AG04450 (cell line): ENCODE data around the gene ACE. TPM values are rescaled to one million over a fixed set of nuclear protein-coding genes. Genes with fewer than 3 reads are reported as not detected.

Experiments used
- CTCF ChIA-PET: fragments of 300-600, 350-600 bp; formaldehyde crosslinking; extraction: SDS; loops from one replicate; lab custom pipeline; 2022; ENCODE audit warnings: antibody characterized with exemption, inconsistent platforms; lab: Charles Lee
- POLR2A ChIA-PET: fragments of 350-600 bp; formaldehyde crosslinking; extraction: SDS; loops from one replicate; lab custom pipeline; 2021; ENCODE audit warnings: antibody characterized with exemption, inconsistent platforms; lab: Yijun Ruan, JAX
- DNase-seq: peaks from one replicate; pipeline ENCODE4 v3.0.0-alpha.2; 2011; ENCODE audit warnings: low read depth, low spot score
- H3K27ac ChIP-seq: one replicate; pipeline ENCODE4 v1.5.1; 2012; ENCODE audit warnings: low read depth, low read length, control low read depth
- H3K27me3 ChIP-seq: one replicate; pipeline ENCODE4 v1.6.0; 2012; ENCODE audit warnings: low read length; ENCODE audit not compliant: control insufficient read depth, insufficient read depth
- H3K4me3 ChIP-seq: 2 replicates; pipeline ENCODE4 v1.5.1; 2011; ENCODE audit warnings: mild to moderate bottlenecking, low read depth, low read length, control low read depth
- H3K9me3 ChIP-seq: 2 replicates; pipeline ENCODE4 v1.5.1; 2012; ENCODE audit warnings: low read length; ENCODE audit not compliant: control insufficient read depth, insufficient read depth
- CTCF ChIP-seq: IDR thresholded peaks from 2 replicates; pipeline ENCODE4 v1.5.1; 2011; ENCODE audit warnings: low read depth, low read length, control low read depth, inconsistent platforms
- polyA plus RNA-seq: library from polyadenylated mRNA; depleted of rRNA; stranded (reverse); fragments of >200 nt; gene quantifications from 2 replicates; pipeline ENCODE4 v1.2.3, GENCODE V29; 2011

ACE gene
- polyA plus RNA-seq, 1 experiment = 0.99 TPM

GRCh38 chr17:63436523-63437110 is 40.2 kb upstream of the ACE start:
- POLR2A ChIA-PET = no interaction called here
- CTCF ChIA-PET = interaction anchor here (0.7 to 3.6 kb wide), 3 partner anchors 11 to 175 kb away, joined by 3 to 14 read pairs (median 6); no protein-coding TSS in a partner anchor

GRCh38 chr17:63437287-63438091 is 39.4 kb upstream of the ACE start:
- no peak overlapping the region for H3K27ac ChIP-seq
- H3K9me3 ChIP-seq = peaks cover 10% of the 10 kb centered on the region; the same call in 1 of the 2 replicates
- CTCF ChIA-PET = interaction anchor here (0.9 to 3.6 kb wide), 2 partner anchors 12 to 174 kb away, joined by 3 to 14 read pairs; no protein-coding TSS in a partner anchor
- POLR2A ChIA-PET = interaction anchor here (0.5 kb wide), 1 partner anchor 41 kb away, joined by 3 read pairs; no protein-coding TSS in a partner anchor
- H3K27me3 ChIP-seq = no peaks in the 10 kb centered on the region
- no peak overlapping the region for H3K4me3 ChIP-seq
- no peak for TF ChIP-seq CTCF
- DNase-seq = no peak

More at GRCh38 chr17:63436523-63437110, 40.2 kb upstream of the ACE start:
- Histone ChIP-seq H3K27ac (no peak overlapping the region), H3K9me3 (peaks cover 10% of the 10 kb centered on the region; the same call in 1 of the 2 replicates), H3K27me3 (no peaks in the 10 kb centered on the region), H3K4me3 (no peak overlapping the region)
- TF ChIP-seq CTCF = no peak
- DNase-seq = no peak

- CTCF ChIA-PET = interaction anchor here (1.6 to 3.6 kb wide), 3 partner anchors 13 to 113 kb away, joined by 4 to 14 read pairs (median 11); no protein-coding TSS in a partner anchor
- no peak overlapping the region for H3K27ac ChIP-seq
Measured at GRCh38 chr17:63438092-63439051, 38.5 kb upstream of the ACE start.

GRCh38 chr17:63439687-63440086 is 37.2 kb upstream of the ACE start:
- DNase-seq = no peak
- no peak for TF ChIP-seq CTCF
- no peak overlapping the region for H3K4me3 ChIP-seq
- ChIA-PET POLR2A (interaction anchor here (0.6 to 1.1 kb wide), 3 partner anchors 8 to 413 kb away, joined by 3 to 13 read pairs (median 4); no protein-coding TSS in a partner anchor), CTCF (interaction anchor here (0.5 to 1.8 kb wide), 4 partner anchors 9 to 112 kb away, joined by 3 to 11 read pairs (median 5); no protein-coding TSS in a partner anchor)
- H3K9me3 ChIP-seq = peaks cover 6% of the 10 kb centered on the region; the same call in 1 of the 2 replicates
- no peaks in the 10 kb centered on the region for H3K27me3 ChIP-seq
- no peak overlapping the region for H3K27ac ChIP-seq

More at GRCh38 chr17:63438092-63439051, 38.5 kb upstream of the ACE start:
- Histone ChIP-seq H3K4me3 (no peak overlapping the region), H3K9me3 (peaks cover 10% of the 10 kb centered on the region; the same call in 1 of the 2 replicates), H3K27me3 (no peaks in the 10 kb centered on the region)
- POLR2A ChIA-PET = interaction anchor here (0.5 kb wide), 1 partner anchor 40 kb away, joined by 3 read pairs; no protein-coding TSS in a partner anchor
- DNase-seq = no peak
- no peak for TF ChIP-seq CTCF
